WERI-Rb-1 (cell line): ENCODE measurements around the gene HRH3.

ENCODE experiments used
- DNase-seq: peaks from one replicate; pipeline ENCODE4 v3.0.0-alpha.2; 2020
- H3K27ac ChIP-seq: fragments of 250-450 bp; sonication (Bioruptor Pico); 2 replicates; pipeline ENCODE4 v1.5.1; 2020; ENCODE audit warnings: mild to moderate bottlenecking, moderate library complexity
- H3K27me3 ChIP-seq: fragments of 250-450 bp; sonication (Bioruptor Pico); 2 replicates; pipeline ENCODE4 v1.5.1; 2021; ENCODE audit warnings: mild to moderate bottlenecking, low read depth, moderate library complexity; ENCODE audit not compliant: insufficient read depth, severe bottlenecking
- H3K36me3 ChIP-seq: fragments of 250-450 bp; sonication (Bioruptor Pico); 2 replicates; pipeline ENCODE4 v1.5.1; 2020; ENCODE audit warnings: mild to moderate bottlenecking, moderate library complexity
- H3K4me3 ChIP-seq: 2 replicates; pipeline ENCODE4 v1.5.1; 2011; ENCODE audit warnings: low read depth, mild to moderate bottlenecking, control low read depth, low read length
- H3K9me3 ChIP-seq: fragments of 250-450 bp; sonication (Bioruptor Pico); 2 replicates; pipeline ENCODE4 v1.5.1; 2021; ENCODE audit warnings: mild to moderate bottlenecking, moderate library complexity; ENCODE audit not compliant: severe bottlenecking
- CTCF ChIP-seq: IDR thresholded peaks from 2 replicates; pipeline ENCODE4 v1.5.1; 2011; ENCODE audit warnings: low read depth, mild to moderate bottlenecking, control low read depth, inconsistent platforms, low read length

Gene HRH3

GRCh38 chr20:62248890-62249560, 28.9 kb upstream of the HRH3 start:
- H3K4me3 ChIP-seq = no peak overlapping the region
- H3K27me3 ChIP-seq = no peaks in the 10 kb centered on the region
- TF ChIP-seq CTCF = no peak
- no peaks in the 10 kb centered on the region; the same call in none of the 2 replicates for H3K36me3 ChIP-seq
- no peak overlapping the region for H3K27ac ChIP-seq
- no peaks in the 10 kb centered on the region for H3K9me3 ChIP-seq
- DNase-seq = no peak

DNA sequence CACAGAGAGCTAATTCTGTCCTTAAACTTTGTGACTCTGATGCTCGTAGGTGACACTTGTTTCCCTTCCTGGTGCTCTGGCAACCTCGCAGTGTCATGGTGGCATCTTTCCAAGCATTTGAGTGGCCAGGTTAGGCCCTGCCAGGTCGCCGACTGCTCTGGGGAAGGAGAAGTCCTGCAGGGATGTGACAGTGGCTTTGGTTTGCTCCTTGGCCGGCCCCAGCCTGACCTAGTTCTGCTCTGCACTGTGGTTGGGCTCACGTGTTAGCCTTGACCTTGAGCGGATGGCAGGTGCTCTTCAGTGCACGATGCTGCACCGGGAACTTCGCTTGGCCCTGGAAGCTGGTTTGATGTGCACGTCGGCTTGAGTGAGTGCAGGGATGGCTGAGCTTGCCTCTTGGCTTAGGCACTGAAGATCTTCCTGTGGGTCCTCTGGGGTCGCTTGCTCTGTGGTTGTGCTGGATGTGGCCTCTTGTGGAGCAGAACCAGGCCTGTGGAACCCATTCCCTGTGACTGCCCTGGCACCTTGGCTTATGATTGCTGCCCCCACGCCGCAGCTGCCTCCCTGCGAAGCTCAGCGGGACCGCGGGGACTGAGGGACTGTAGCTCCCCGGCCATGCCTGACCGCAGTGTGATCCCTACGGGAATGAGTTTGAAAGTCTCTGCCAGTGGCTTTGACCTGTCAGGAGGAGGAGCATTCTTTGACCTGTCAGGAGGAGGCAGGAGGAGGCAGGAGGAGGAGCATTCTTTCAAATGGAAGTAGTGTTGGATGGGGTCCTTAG, 27.0 kb upstream of the HRH3 start:
- H3K9me3 ChIP-seq = no peaks in the 10 kb centered on the region
- no peak overlapping the region for H3K27ac ChIP-seq
- TF ChIP-seq CTCF = no peak
- DNase-seq = no peak
- H3K36me3 ChIP-seq = peaks cover 2% of the 10 kb centered on the region; the same call in 1 of the 2 replicates
- H3K27me3 ChIP-seq = no peaks in the 10 kb centered on the region
- H3K4me3 ChIP-seq = no peak overlapping the region

DNA sequence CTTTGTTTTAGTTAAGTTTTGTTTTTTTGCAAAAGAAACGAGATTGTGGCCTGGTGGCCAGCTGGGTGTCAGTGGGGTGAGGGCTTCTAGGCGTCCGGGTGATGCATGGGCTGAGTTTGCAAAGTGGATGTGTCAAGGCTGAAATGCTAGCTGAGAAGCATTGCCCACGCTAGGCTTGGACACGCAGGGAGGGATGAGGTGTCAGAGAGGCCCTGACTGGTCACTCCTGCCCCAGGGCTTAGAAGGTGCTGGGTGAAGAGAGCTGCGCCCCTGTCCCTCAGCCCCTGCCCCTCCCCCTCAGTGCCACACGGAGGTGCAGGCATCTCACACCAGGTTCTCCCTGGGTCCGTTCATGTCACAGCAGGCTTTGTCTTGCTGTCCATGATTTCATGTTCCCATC, 26.4 kb upstream of the HRH3 start:
- no peak for DNase-seq
- H3K4me3 ChIP-seq = no peak overlapping the region
- no peak overlapping the region for H3K27ac ChIP-seq
- no peak for TF ChIP-seq CTCF
- no peaks in the 10 kb centered on the region for H3K27me3 ChIP-seq
- H3K9me3 ChIP-seq = no peaks in the 10 kb centered on the region
- peaks cover 4% of the 10 kb centered on the region; the same call in 1 of the 2 replicates for H3K36me3 ChIP-seq

GRCh38 chr20:62245911-62246280, 25.8 kb upstream of the HRH3 start:
- H3K27me3 ChIP-seq = no peaks in the 10 kb centered on the region
- no peak overlapping the region for H3K4me3 ChIP-seq
- H3K27ac ChIP-seq = no peak overlapping the region
- DNase-seq = no peak
- H3K36me3 ChIP-seq = peaks cover 4% of the 10 kb centered on the region; the same call in 1 of the 2 replicates
- TF ChIP-seq CTCF = no peak
- no peaks in the 10 kb centered on the region for H3K9me3 ChIP-seq

DNA sequence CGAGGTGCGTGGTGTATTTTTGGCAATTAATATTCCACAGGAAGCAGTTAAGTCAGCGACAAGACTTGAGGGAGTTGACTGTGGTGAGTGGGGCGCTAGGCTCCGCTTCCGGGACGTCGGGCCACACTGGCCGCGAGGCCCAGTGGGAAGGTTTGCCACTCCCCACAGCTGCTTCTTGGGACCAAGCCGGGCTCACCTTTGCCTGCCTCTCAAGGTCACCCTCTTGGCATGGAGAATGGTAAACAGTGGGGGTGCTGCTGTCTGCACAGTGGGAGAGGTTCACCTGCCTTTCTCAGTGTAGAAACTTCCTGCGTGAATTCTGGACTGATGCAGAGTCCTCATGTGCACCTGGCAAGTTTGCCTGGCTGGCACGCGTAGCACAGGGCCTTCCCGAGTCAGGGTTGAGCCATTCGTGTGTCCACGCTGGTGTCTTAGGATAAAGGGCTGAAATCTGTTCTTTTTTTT, 24.6 kb upstream of the HRH3 start:
- no peak overlapping the region for H3K27ac ChIP-seq
- no peaks in the 10 kb centered on the region for H3K27me3 ChIP-seq
- H3K4me3 ChIP-seq = no peak overlapping the region
- no peak for TF ChIP-seq CTCF
- DNase-seq = no peak
- peaks cover 4% of the 10 kb centered on the region; the same call in 1 of the 2 replicates for H3K36me3 ChIP-seq
- no peaks in the 10 kb centered on the region for H3K9me3 ChIP-seq
